H9 (cell line): ENCODE data around the gene OR4D10. TPM values are rescaled to one million over a fixed set of nuclear protein-coding genes. Genes with fewer than 3 reads are reported as not detected.

Experiments
- DNase-seq: peaks from one replicate; pipeline ENCODE4 v3.0.0-alpha.2; 2017
- H2AFZ ChIP-seq: one replicate; pipeline ENCODE4 v1.6.1; 2013; ENCODE audit warnings: mild to moderate bottlenecking, low read length, control low read depth, moderate library complexity
- H2AK5ac ChIP-seq: 2 replicates; pipeline ENCODE4 v1.6.1; 2013; ENCODE audit warnings: low read length, control low read depth, mixed read lengths; ENCODE audit not compliant: insufficient read length
- H2BK120ac ChIP-seq: one replicate; pipeline ENCODE4 v1.6.1; 2013; ENCODE audit warnings: low read depth, mild to moderate bottlenecking, low read length, control low read depth, inconsistent platforms; ENCODE audit not compliant: poor library complexity, severe bottlenecking
- H2BK12ac ChIP-seq: 2 replicates; pipeline ENCODE4 v1.6.1; 2013; ENCODE audit warnings: low read length, control low read depth, mixed read lengths, low read depth; ENCODE audit not compliant: insufficient read length
- H2BK15ac ChIP-seq: 2 replicates; pipeline ENCODE4 v1.6.1; 2013; ENCODE audit warnings: low read depth, low read length, control low read depth
- H2BK20ac ChIP-seq: one replicate; pipeline ENCODE4 v1.6.1; 2013; ENCODE audit warnings: low read depth, mild to moderate bottlenecking, low read length, control low read depth, inconsistent platforms; ENCODE audit not compliant: poor library complexity, severe bottlenecking
- H2BK5ac ChIP-seq: 2 replicates; pipeline ENCODE4 v1.6.1; 2013; ENCODE audit warnings: low read length, control low read depth, mixed read lengths; ENCODE audit not compliant: insufficient read length
- H3K14ac ChIP-seq: 2 replicates; pipeline ENCODE4 v1.6.1; 2013; ENCODE audit warnings: low read length, control low read depth; ENCODE audit not compliant: insufficient read depth
- H3K18ac ChIP-seq: 2 replicates; pipeline ENCODE4 v1.6.1; 2013; ENCODE audit warnings: low read depth, mild to moderate bottlenecking, mixed read lengths, low read length, control low read depth; ENCODE audit not compliant: insufficient read length
- H3K23ac ChIP-seq: 2 replicates; pipeline ENCODE4 v1.6.1; 2013; ENCODE audit warnings: low read length, control low read depth, mixed read lengths, low read depth; ENCODE audit not compliant: insufficient read length
- H3K23me2 ChIP-seq: 2 replicates; pipeline ENCODE4 v1.6.1; 2013; ENCODE audit warnings: low read depth, mild to moderate bottlenecking, mixed read lengths, low read length, control low read depth; ENCODE audit not compliant: insufficient read length, poor library complexity, severe bottlenecking
- H3K27ac ChIP-seq: 2 replicates; pipeline ENCODE4 v1.5.1; 2013; ENCODE audit warnings: low read length, control low read depth, mixed read lengths, low read depth; ENCODE audit not compliant: insufficient read length
- H3K27me3 ChIP-seq: 2 replicates; pipeline ENCODE4 v1.6.1; 2013; ENCODE audit warnings: low read length, control low read depth, inconsistent platforms; ENCODE audit not compliant: insufficient read depth
- H3K4ac ChIP-seq: 2 replicates; pipeline ENCODE4 v1.6.1; 2013; ENCODE audit warnings: low read depth, mild to moderate bottlenecking, control low read depth, inconsistent platforms, low read length, moderate library complexity
- H3K4me1 ChIP-seq: 2 replicates; pipeline ENCODE4 v1.6.1; 2013; ENCODE audit warnings: low read length, control low read depth, inconsistent platforms; ENCODE audit not compliant: insufficient read depth
- H3K4me2 ChIP-seq: 2 replicates; pipeline ENCODE4 v1.6.1; 2013; ENCODE audit warnings: low read length, control low read depth, mixed read lengths; ENCODE audit not compliant: insufficient read length, insufficient read depth
- H3K56ac ChIP-seq: 2 replicates; pipeline ENCODE4 v1.6.1; 2013; ENCODE audit warnings: low read depth, mild to moderate bottlenecking, mixed read lengths, low read length, control low read depth; ENCODE audit not compliant: insufficient read length
- H3K79me1 ChIP-seq: 2 replicates; pipeline ENCODE4 v1.6.1; 2013; ENCODE audit warnings: low read depth, mild to moderate bottlenecking, moderate library complexity, low read length, control low read depth, inconsistent platforms; ENCODE audit not compliant: insufficient read depth, poor library complexity, severe bottlenecking
- H3K79me2 ChIP-seq: 2 replicates; pipeline ENCODE4 v1.6.1; 2013; ENCODE audit warnings: low read length, control low read depth, inconsistent platforms; ENCODE audit not compliant: insufficient read depth
- H3K9ac ChIP-seq: 2 replicates; pipeline ENCODE4 v1.6.1; 2013; ENCODE audit warnings: low read length, control low read depth, mixed read lengths; ENCODE audit not compliant: insufficient read length; ENCODE audit errors: extremely low read depth
- H3K9me3 ChIP-seq: one replicate; pipeline ENCODE4 v1.6.1; 2013; ENCODE audit warnings: low read depth, low read length, inconsistent platforms; ENCODE audit not compliant: control insufficient read depth
- H3T11ph ChIP-seq: one replicate; pipeline ENCODE4 v1.6.1; 2013; ENCODE audit warnings: mild to moderate bottlenecking, low read length, control low read depth, inconsistent platforms
- H4K20me1 ChIP-seq: one replicate; pipeline ENCODE4 v1.6.1; 2013; ENCODE audit not compliant: control insufficient read depth, insufficient read length, insufficient read depth
- H4K5ac ChIP-seq: 2 replicates; pipeline ENCODE4 v1.6.1; 2013; ENCODE audit warnings: low read depth, mild to moderate bottlenecking, mixed read lengths, low read length, control low read depth; ENCODE audit not compliant: insufficient read length
- H4K8ac ChIP-seq: replicated peaks from 2 replicates; pipeline ENCODE4 v1.6.1; 2013; ENCODE audit warnings: low read length, control low read depth, mixed read lengths, low read depth; ENCODE audit not compliant: insufficient read length
- H4K91ac ChIP-seq: 2 replicates; pipeline ENCODE4 v1.6.1; 2013; ENCODE audit warnings: low read depth, mild to moderate bottlenecking, moderate library complexity, mixed read lengths, low read length, control low read depth; ENCODE audit not compliant: insufficient read length
- H3K27ac Mint-ChIP-seq, 3 experiments: 2 replicates in 2 of 3; 3 replicates in 1 of 3; pipeline ENCODE4 v1.8.0; 2020 to 2021; ENCODE audit warnings: mixed read lengths in 3 of 3, mild to moderate bottlenecking in 1 of 3, moderate library complexity in 1 of 3
- H3K27me3 Mint-ChIP-seq: 2 replicates; pipeline ENCODE4 v1.8.0; 2021; ENCODE audit warnings: low read depth, mild to moderate bottlenecking, moderate library complexity, mixed read lengths
- H3K36me3 Mint-ChIP-seq, 3 experiments: 2 replicates in 2 of 3; 3 replicates in 1 of 3; pipeline ENCODE4 v1.8.0; 2020 to 2021; ENCODE audit warnings: low read depth in 3 of 3, mixed read lengths in 3 of 3; ENCODE audit not compliant: insufficient read depth in 1 of 3
- H3K4me1 Mint-ChIP-seq, 2 experiments: 2 replicates each; pipeline ENCODE4 v1.8.0; 2020; ENCODE audit warnings: mixed read lengths in 2 of 2
- H3K4me3 Mint-ChIP-seq, 2 experiments: 2 replicates in 1 of 2; 3 replicates in 1 of 2; pipeline ENCODE4 v1.8.0; 2020 to 2021; ENCODE audit warnings: mild to moderate bottlenecking in 2 of 2, mixed read lengths in 2 of 2, moderate library complexity in 1 of 2
- H3K9me3 Mint-ChIP-seq, 2 experiments: 2 replicates in 1 of 2; 3 replicates in 1 of 2; pipeline ENCODE4 v1.8.0; 2020; ENCODE audit warnings: mild to moderate bottlenecking in 2 of 2, mixed read lengths in 2 of 2, moderate library complexity in 1 of 2
- CTCF ChIP-seq: fragments of 200-600 bp; sonication (generic); conservative IDR thresholded peaks from 3 replicates; pipeline ENCODE4 v1.8.0; 2021; ENCODE audit warnings: antibody characterized with exemption, mild to moderate bottlenecking
- WGBS: extraction: QIAGEN DNeasy Blood & Tissue Kit; methylation state at CpG from one replicate; pipeline ENCODE4 v1.1.7; 2013; ENCODE audit warnings: missing lambda C conversion rate, low lambda C conversion rate, mixed read lengths; ENCODE audit not compliant: insufficient read length; ENCODE audit errors: extremely low coverage; 5-methylcytosine and 5-hydroxymethylcytosine counted together
- total RNA-seq: library from RNA; stranded (reverse); gene quantifications from 2 replicates; pipeline ENCODE4 v1.2.1, GENCODE V29; 2021

The OR4D10 gene
- total RNA-seq, 1 experiment from 2014 or later: not detected

- no peak overlapping the region for H2AK5ac ChIP-seq
Measured at GRCh38 chr11:59475176-59475575, 2.1 kb downstream of the OR4D10 start.

More at GRCh38 chr11:59475176-59475575, 2.1 kb downstream of the OR4D10 start:
- Mint-ChIP-seq H3K27ac (no peak overlapping the region), H3K27me3 (peaks cover 2% of the 10 kb centered on the region; the same call in 1 of the 2 replicates), H3K4me1 (no peaks in the 10 kb centered on the region), H3K9me3 (no peaks in the 10 kb centered on the region), H3K36me3 (no peaks in the 10 kb centered on the region), H3K4me3 (no peak overlapping the region)
- Histone ChIP-seq H3K23me2 (no peaks in the 10 kb centered on the region), H2BK12ac (no peak overlapping the region), H2BK5ac (no peak overlapping the region), H3K23ac (no peak overlapping the region), H2BK20ac (no peak overlapping the region), H3K9ac (no peak overlapping the region), H4K91ac (no peak overlapping the region), H4K20me1 (no peaks in the 10 kb centered on the region), H3K56ac (no peak overlapping the region), H2BK120ac (no peak overlapping the region), H2AFZ (no peak overlapping the region), H3K4me2 (no peak overlapping the region), H4K5ac (no peak overlapping the region), H3T11ph (no peak overlapping the region), H3K27ac (no peak overlapping the region), H3K27me3 (no peaks in the 10 kb centered on the region), H3K14ac (no peak overlapping the region), H3K79me2 (no peaks in the 10 kb centered on the region), H3K4me1 (no peaks in the 10 kb centered on the region), H3K9me3 (no peaks in the 10 kb centered on the region), H3K4ac (no peak overlapping the region), H2BK15ac (no peak overlapping the region), H4K8ac (no peak overlapping the region), H3K18ac (no peak overlapping the region), H3K79me1 (no peaks in the 10 kb centered on the region)
- no peak for TF ChIP-seq CTCF
- no CpG with 5 or more reads among the region's 9 CpGs for WGBS
- DNase-seq: no peak
